Activated B cell treated with CpG ODN at 0.5 μM for 24 hours (primary cell): ENCODE data around the gene GCSAM. TPM values are rescaled to one million over a fixed set of nuclear protein-coding genes. Genes with fewer than 3 reads are reported as not detected.

ENCODE experiments used
- ATAC-seq: fragments of 200-7000 bp; cut with Tn5 transposase; one replicate; pipeline ENCODE4 v1.10.0; 2021; ENCODE audit warnings: low read depth, mild to moderate bottlenecking, moderate library complexity
- CTCF ChIA-PET: fragments of 350-600 bp; sonication (Branson Sonifier 250); formaldehyde crosslinking; loops from one replicate; lab custom pipeline; 2021; ENCODE audit warnings: antibody characterized with exemption; lab: Charles Lee
- POLR2A ChIA-PET: fragments of 350-600 bp; sonication (Branson Sonifier 250); formaldehyde crosslinking; loops from one replicate; lab custom pipeline; 2021; ENCODE audit warnings: antibody characterized with exemption; lab: Charles Lee
- DNase-seq: peaks from one replicate; pipeline ENCODE4 v3.0.0; 2022
- H3K27ac Mint-ChIP-seq: one replicate; pipeline ENCODE4 v1.8.0; 2020; ENCODE audit warnings: mixed read lengths
- H3K27me3 Mint-ChIP-seq: one replicate; pipeline ENCODE4 v1.8.0; 2021; ENCODE audit warnings: mixed read lengths
- H3K36me3 Mint-ChIP-seq: one replicate; pipeline ENCODE4 v1.8.0; 2021; ENCODE audit warnings: low read depth, mixed read lengths
- H3K4me1 Mint-ChIP-seq: one replicate; pipeline ENCODE4 v1.8.0; 2021; ENCODE audit warnings: mixed read lengths
- H3K4me3 Mint-ChIP-seq: one replicate; pipeline ENCODE4 v1.8.0; 2020; ENCODE audit warnings: mild to moderate bottlenecking, mixed read lengths
- H3K9me3 Mint-ChIP-seq: one replicate; pipeline ENCODE4 v1.8.0; 2020; ENCODE audit warnings: mixed read lengths
- CTCF ChIP-seq: fragments of 200-600 bp; IDR thresholded peaks from one replicate; pipeline ENCODE4 v1.8.0; 2022; ENCODE audit warnings: antibody characterized with exemption, mild to moderate bottlenecking
- intact Hi-C: fragments of 100-400 bp; cut with micrococcal nuclease; formaldehyde crosslinking; loops from one replicate; pipeline ENCODE4 v1.15.1; 2024
- total RNA-seq: library from RNA; stranded (reverse); gene quantifications from 2 replicates; pipeline ENCODE4 v1.2.3, GENCODE V29; 2022

Gene GCSAM
- total RNA-seq, 1 donor from 2014 or later, result 17.3 TPM

- TF ChIP-seq CTCF, result no peak
- intact Hi-C loops, result no loop called here
- DNase-seq (no peak), ATAC-seq (no peak)
- Mint-ChIP-seq H3K4me1 (peaks cover 34% of the 10 kb centered on the region), H3K9me3 (no peaks in the 10 kb centered on the region), H3K36me3 (no peaks in the 10 kb centered on the region), H3K4me3 (no peak overlapping the region), H3K27ac (no peak overlapping the region), H3K27me3 (peaks cover 12% of the 10 kb centered on the region)
- ChIA-PET POLR2A (no interaction called here), CTCF (interaction anchor here (1.5 kb wide), 1 partner anchor 18 kb away, joined by 5 read pairs; no protein-coding TSS in a partner anchor)
Observed at GRCh38 chr3:112093180-112093522, 39.9 kb downstream of the GCSAM start.

GRCh38 chr3:112092496-112093179, 40.4 kb downstream of the GCSAM start:
- peak; percentile 45 for ATAC-seq
- TF ChIP-seq CTCF, result no peak
- Mint-ChIP-seq H3K27ac (no peak overlapping the region), H3K4me3 (no peak overlapping the region), H3K9me3 (no peaks in the 10 kb centered on the region), H3K4me1 (peaks cover 33% of the 10 kb centered on the region), H3K27me3 (peaks cover 12% of the 10 kb centered on the region), H3K36me3 (no peaks in the 10 kb centered on the region)
- POLR2A ChIA-PET, result no interaction called here
- CTCF ChIA-PET, result interaction anchor here (1.5 kb wide), 1 partner anchor 19 kb away, joined by 5 read pairs; no protein-coding TSS in a partner anchor
- intact Hi-C loops, result no loop called here
- no peak for DNase-seq

DNA sequence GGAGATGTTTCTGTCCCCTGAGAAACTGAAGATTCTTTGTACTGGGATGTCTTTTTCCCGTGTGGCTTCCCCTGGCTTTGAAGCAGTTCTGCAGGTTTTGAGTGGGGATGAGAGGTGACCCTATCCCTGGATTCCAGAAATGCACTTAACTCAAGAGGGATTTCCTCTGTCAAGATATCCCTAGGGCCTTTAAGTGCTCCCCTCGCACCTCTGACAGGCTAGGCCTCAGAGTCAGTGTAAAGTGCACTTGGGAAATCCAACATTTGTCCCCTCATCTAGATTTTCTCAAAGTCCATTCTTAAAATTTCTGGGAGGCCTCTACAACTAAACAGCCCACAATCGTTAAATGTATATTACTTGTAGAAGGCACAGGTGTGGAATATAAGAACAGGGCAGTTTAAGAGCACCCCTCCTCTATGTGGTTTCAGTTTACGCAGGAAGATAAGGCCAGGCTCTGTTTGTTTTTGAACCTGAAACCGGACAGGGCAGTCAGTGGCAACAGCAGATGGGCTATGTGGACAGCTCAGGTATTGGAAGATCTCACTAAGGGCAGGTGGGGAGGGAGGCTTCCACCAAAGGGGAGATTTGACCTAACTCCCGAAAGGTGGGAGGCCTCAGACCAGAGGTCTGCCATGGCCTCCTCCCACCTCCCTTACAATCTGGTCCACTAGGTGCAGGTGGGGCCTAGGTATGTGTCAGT, 42.0 kb downstream of the GCSAM start:
- intact Hi-C loops, result no loop called here
- Mint-ChIP-seq H3K9me3 (no peaks in the 10 kb centered on the region), H3K4me3 (no peak overlapping the region), H3K27ac (no peak overlapping the region), H3K27me3 (peaks cover 21% of the 10 kb centered on the region), H3K4me1 (peaks cover 37% of the 10 kb centered on the region), H3K36me3 (no peaks in the 10 kb centered on the region)
- CTCF ChIA-PET, result no interaction called here
- POLR2A ChIA-PET, result no interaction called here
- no peak for TF ChIP-seq CTCF
- ATAC-seq (no peak), DNase-seq (no peak)

- Mint-ChIP-seq H3K4me3 (no peak overlapping the region), H3K36me3 (no peaks in the 10 kb centered on the region), H3K27me3 (peaks cover 21% of the 10 kb centered on the region), H3K27ac (no peak overlapping the region), H3K4me1 (peaks cover 40% of the 10 kb centered on the region), H3K9me3 (no peaks in the 10 kb centered on the region)
- no peak for TF ChIP-seq CTCF
- DNase-seq, result no peak
- ChIA-PET POLR2A (no interaction called here), CTCF (no interaction called here)
- intact Hi-C loops, result no loop called here
- ATAC-seq, result no peak
Observed at GRCh38 chr3:112089956-112090886, 42.8 kb downstream of the GCSAM start.

- Mint-ChIP-seq H3K36me3 (no peaks in the 10 kb centered on the region), H3K4me1 (peaks cover 40% of the 10 kb centered on the region), H3K27ac (no peak overlapping the region), H3K4me3 (no peak overlapping the region), H3K9me3 (no peaks in the 10 kb centered on the region), H3K27me3 (peaks cover 21% of the 10 kb centered on the region)
- ChIA-PET POLR2A (no interaction called here), CTCF (no interaction called here)
- intact Hi-C loops, result no loop called here
- no peak for ATAC-seq
- no peak for TF ChIP-seq CTCF
- no peak for DNase-seq
Observed at GRCh38 chr3:112088944-112089343, 44.1 kb downstream of the GCSAM start.
